Liver (tissue), 3 donors: ENCODE measurements around the gene OOSP2.
"Not testable (repeated sequence)": the region's sequence is repeated elsewhere in the genome, so short reads cannot be mapped to it uniquely, and the experiment has no call there.

Experiments used
- FOXA1 ChIP-seq: IDR thresholded peaks from 2 replicates; pipeline ENCODE4 v1.6.1; 2016; ENCODE audit warnings: antibody characterized with exemption
- FOXA2 ChIP-seq: IDR thresholded peaks from 2 replicates; pipeline ENCODE4 v1.6.1; 2016; ENCODE audit warnings: antibody characterized with exemption
- GABPA ChIP-seq, 2 donors: IDR thresholded peaks in 1 of 2; conservative IDR thresholded peaks in 1 of 2; 2 replicates each; pipeline ENCODE4 v1.6.1; 2016; ENCODE audit warnings: antibody characterized with exemption in 2 of 2, mild to moderate bottlenecking in 1 of 2, moderate library complexity in 1 of 2
- JUND ChIP-seq, 2 donors: IDR thresholded peaks; 2 replicates each; pipeline ENCODE4 v1.6.1; 2016; ENCODE audit warnings: antibody characterized with exemption in 2 of 2
- NR2F2 ChIP-seq: IDR thresholded peaks from 2 replicates; pipeline ENCODE4 v1.6.1; 2016; ENCODE audit warnings: antibody characterized with exemption
- RAD21 ChIP-seq, 2 donors: IDR thresholded peaks; 2 replicates each; pipeline ENCODE4 v1.6.1; 2016; ENCODE audit warnings: antibody characterized with exemption in 2 of 2, mild to moderate bottlenecking in 2 of 2
- TAF1 ChIP-seq: conservative IDR thresholded peaks from 2 replicates; pipeline ENCODE4 v1.6.1; 2016; ENCODE audit warnings: antibody characterized with exemption, mild to moderate bottlenecking
- YY1 ChIP-seq: IDR thresholded peaks from 2 replicates; pipeline ENCODE4 v1.6.1; 2016; ENCODE audit warnings: antibody characterized with exemption, mild to moderate bottlenecking
- TF ChIP-seq, protein P1 (sequence below): fragments of 150-350 bp; IDR thresholded peaks from 2 replicates; pipeline ENCODE4 v1.5.1; 2017; ENCODE audit warnings: improper control_type of control experiment, low read depth, low read length; ENCODE audit not compliant: missing input control
- TF ChIP-seq, protein P2 (sequence below): IDR thresholded peaks from 2 replicates; pipeline ENCODE4 v1.6.1; 2016; ENCODE audit warnings: antibody characterized with exemption
- TF ChIP-seq, protein P3 (sequence below): IDR thresholded peaks from 2 replicates; pipeline ENCODE4 v1.6.1; 2016; ENCODE audit warnings: antibody characterized with exemption, mild to moderate bottlenecking
- donor health status: healthy.
- donor health status: healthy.

DNA sequence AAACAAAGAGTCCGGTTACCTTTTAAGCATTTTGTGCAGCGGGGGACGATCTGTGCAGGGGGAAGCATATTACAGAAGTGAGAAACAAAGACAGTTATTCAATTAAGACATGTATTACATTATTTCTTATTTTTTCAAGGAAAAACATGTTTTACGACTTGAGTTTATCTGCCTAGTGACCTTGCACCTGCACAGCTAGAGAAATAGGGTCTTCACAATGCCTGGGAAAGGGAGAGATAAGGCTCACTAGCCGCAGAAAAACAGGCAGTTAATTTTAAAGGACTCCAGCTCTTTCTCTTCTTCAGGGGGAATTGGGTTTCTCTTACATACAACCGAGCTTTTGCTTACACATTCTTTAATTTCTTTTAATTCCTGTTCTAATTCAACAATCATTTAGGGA lies 31.4 kb downstream of the OOSP2 start:
- TF ChIP-seq, protein P1, sequence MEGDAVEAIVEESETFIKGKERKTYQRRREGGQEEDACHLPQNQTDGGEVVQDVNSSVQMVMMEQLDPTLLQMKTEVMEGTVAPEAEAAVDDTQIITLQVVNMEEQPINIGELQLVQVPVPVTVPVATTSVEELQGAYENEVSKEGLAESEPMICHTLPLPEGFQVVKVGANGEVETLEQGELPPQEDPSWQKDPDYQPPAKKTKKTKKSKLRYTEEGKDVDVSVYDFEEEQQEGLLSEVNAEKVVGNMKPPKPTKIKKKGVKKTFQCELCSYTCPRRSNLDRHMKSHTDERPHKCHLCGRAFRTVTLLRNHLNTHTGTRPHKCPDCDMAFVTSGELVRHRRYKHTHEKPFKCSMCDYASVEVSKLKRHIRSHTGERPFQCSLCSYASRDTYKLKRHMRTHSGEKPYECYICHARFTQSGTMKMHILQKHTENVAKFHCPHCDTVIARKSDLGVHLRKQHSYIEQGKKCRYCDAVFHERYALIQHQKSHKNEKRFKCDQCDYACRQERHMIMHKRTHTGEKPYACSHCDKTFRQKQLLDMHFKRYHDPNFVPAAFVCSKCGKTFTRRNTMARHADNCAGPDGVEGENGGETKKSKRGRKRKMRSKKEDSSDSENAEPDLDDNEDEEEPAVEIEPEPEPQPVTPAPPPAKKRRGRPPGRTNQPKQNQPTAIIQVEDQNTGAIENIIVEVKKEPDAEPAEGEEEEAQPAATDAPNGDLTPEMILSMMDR = not testable (repeated sequence)
- TF ChIP-seq FOXA2; YY1; RAD21 (IDR thresholded peaks at IDR 0.05); GABPA (IDR thresholded peaks at IDR 0.05 in 1 of 2, conservative IDR thresholded peaks at IDR 0.05 in 1 of 2); NR2F2; FOXA1; TAF1; JUND (IDR thresholded peaks at IDR 0.05): not testable (repeated sequence)
- TF ChIP-seq, protein P2, sequence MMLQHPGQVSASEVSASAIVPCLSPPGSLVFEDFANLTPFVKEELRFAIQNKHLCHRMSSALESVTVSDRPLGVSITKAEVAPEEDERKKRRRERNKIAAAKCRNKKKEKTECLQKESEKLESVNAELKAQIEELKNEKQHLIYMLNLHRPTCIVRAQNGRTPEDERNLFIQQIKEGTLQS = not testable (repeated sequence)
- TF ChIP-seq, protein P3, sequence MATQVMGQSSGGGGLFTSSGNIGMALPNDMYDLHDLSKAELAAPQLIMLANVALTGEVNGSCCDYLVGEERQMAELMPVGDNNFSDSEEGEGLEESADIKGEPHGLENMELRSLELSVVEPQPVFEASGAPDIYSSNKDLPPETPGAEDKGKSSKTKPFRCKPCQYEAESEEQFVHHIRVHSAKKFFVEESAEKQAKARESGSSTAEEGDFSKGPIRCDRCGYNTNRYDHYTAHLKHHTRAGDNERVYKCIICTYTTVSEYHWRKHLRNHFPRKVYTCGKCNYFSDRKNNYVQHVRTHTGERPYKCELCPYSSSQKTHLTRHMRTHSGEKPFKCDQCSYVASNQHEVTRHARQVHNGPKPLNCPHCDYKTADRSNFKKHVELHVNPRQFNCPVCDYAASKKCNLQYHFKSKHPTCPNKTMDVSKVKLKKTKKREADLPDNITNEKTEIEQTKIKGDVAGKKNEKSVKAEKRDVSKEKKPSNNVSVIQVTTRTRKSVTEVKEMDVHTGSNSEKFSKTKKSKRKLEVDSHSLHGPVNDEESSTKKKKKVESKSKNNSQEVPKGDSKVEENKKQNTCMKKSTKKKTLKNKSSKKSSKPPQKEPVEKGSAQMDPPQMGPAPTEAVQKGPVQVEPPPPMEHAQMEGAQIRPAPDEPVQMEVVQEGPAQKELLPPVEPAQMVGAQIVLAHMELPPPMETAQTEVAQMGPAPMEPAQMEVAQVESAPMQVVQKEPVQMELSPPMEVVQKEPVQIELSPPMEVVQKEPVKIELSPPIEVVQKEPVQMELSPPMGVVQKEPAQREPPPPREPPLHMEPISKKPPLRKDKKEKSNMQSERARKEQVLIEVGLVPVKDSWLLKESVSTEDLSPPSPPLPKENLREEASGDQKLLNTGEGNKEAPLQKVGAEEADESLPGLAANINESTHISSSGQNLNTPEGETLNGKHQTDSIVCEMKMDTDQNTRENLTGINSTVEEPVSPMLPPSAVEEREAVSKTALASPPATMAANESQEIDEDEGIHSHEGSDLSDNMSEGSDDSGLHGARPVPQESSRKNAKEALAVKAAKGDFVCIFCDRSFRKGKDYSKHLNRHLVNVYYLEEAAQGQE = not testable (repeated sequence)
